ENCODE data around the gene PLB1. TPM values are rescaled to one million over a fixed set of nuclear protein-coding genes. Genes with fewer than 3 reads are reported as not detected.

Gene PLB1
- total and polyA plus RNA-seq, 2 donors (not counting 1 experiment from before 2014, with no cell fraction given): 0.25 to 0.51 TPM

- H3K4me3 ChIP-seq (ENCODE audit: control extremely low read depth in 1 of 5, extremely low read depth in 1 of 5, insufficient read depth in 1 of 5, low read depth in 2 of 5, low read length in 4 of 5): no peak overlapping the region
- Mint-ChIP-seq H3K9me3 (ENCODE audit: insufficient read depth) (no peaks in the 10 kb centered on the region), H3K4me3 (no peak overlapping the region), H3K4me1 (no peaks in the 10 kb centered on the region), H3K27me3 (peaks cover 7% of the 10 kb centered on the region), H3K27ac (no peak overlapping the region)
- DNase-seq: no peak
- no peak overlapping the region for H2AFZ ChIP-seq (ENCODE audit: insufficient read depth, low read depth, low read length, poor library complexity, severe bottlenecking)
- no peak for TF ChIP-seq CTCF (IDR thresholded peaks at IDR 0.05)
- TF ChIP-seq EZH2 (IDR thresholded peaks at IDR 0.05; ENCODE audit: borderline replicate concordance, insufficient read depth, low read depth, low read length, poor library complexity, severe bottlenecking): no peak
- no peaks in the 10 kb centered on the region for H3K4me1 ChIP-seq (ENCODE audit: control insufficient read depth in 2 of 2, insufficient read depth in 2 of 2, low read length in 2 of 2)
- POLR2A ChIA-PET: no interaction called here
- no peak for ATAC-seq (ENCODE audit: low read depth)
- 95% methylated on average over 7 of the region's 11 CpGs for WGBS (ENCODE audit: insufficient coverage)
- CTCF ChIA-PET: interaction anchor here (1.6 to 2.4 kb wide), 2 partner anchors 19 kb away, joined by 8 read pairs; no protein-coding TSS in a partner anchor
- no peaks in the 10 kb centered on the region for H4K20me1 ChIP-seq (ENCODE audit: control insufficient read depth, insufficient read depth, low read length, poor library complexity, severe bottlenecking)
- H3K27ac ChIP-seq (ENCODE audit: low read length in 2 of 2): no peak overlapping the region
- H3K36me3 ChIP-seq (replicated peaks in 1 of 2; ENCODE audit: control extremely low read depth in 1 of 2, control insufficient read depth in 1 of 2, extremely low read depth in 1 of 2, insufficient read depth in 2 of 2, low read length in 1 of 2): no peaks in the 10 kb centered on the region
- H3K9ac ChIP-seq (ENCODE audit: low read length): no peak overlapping the region
- H3K27me3 ChIP-seq (replicated peaks in 1 of 4; ENCODE audit: control extremely low read depth in 1 of 4, control insufficient read depth in 3 of 4, insufficient read depth in 4 of 4, low read length in 3 of 4): peaks cover 0 to 3% (median 0%) of the 10 kb centered on the region in 4 experiments
- intact Hi-C loops (cut with micrococcal nuclease): no loop called here
- no peaks in the 10 kb centered on the region for H3K79me2 ChIP-seq (ENCODE audit: control insufficient read depth, insufficient read depth, low read length)
- H3K9me3 ChIP-seq (ENCODE audit: control extremely low read depth in 1 of 3, control insufficient read depth in 2 of 3, insufficient read depth in 1 of 3, low read length in 2 of 3): no peaks in the 10 kb centered on the region
- no peak overlapping the region for H3K4me2 ChIP-seq (replicated peaks; ENCODE audit: low read depth, low read length, poor library complexity, severe bottlenecking)
Observed at GRCh38 chr2:28613633-28614501, 118.0 kb downstream of the PLB1 start.

GRCh38 chr2:28615706-28616105, 119.8 kb downstream of the PLB1 start:
- H3K27ac Mint-ChIP-seq: no peak overlapping the region
- H3K4me3 Mint-ChIP-seq: no peak overlapping the region
- no peak for ATAC-seq (ENCODE audit: low read depth)
- no peak for DNase-seq
- ChIA-PET POLR2A (no interaction called here), CTCF (interaction anchor here (0.7 to 2.4 kb wide), 4 partner anchors 9 to 1673 kb away, joined by 3 to 8 read pairs (median 4); no protein-coding TSS in a partner anchor)
- Histone ChIP-seq H4K20me1 (ENCODE audit: control insufficient read depth, insufficient read depth, low read length, poor library complexity, severe bottlenecking) (no peaks in the 10 kb centered on the region), H3K36me3 (replicated peaks in 1 of 2; ENCODE audit: control extremely low read depth in 1 of 2, control insufficient read depth in 1 of 2, extremely low read depth in 1 of 2, insufficient read depth in 2 of 2, low read length in 1 of 2) (no peaks in the 10 kb centered on the region), H3K27me3 (replicated peaks in 1 of 4; ENCODE audit: control extremely low read depth in 1 of 4, control insufficient read depth in 3 of 4, insufficient read depth in 4 of 4, low read length in 3 of 4) (peaks cover 0 to 7% (median 0%) of the 10 kb centered on the region in 4 experiments), H3K4me2 (replicated peaks; ENCODE audit: low read depth, low read length, poor library complexity, severe bottlenecking) (no peak overlapping the region), H3K27ac (ENCODE audit: low read length in 2 of 2) (no peak overlapping the region), H3K9me3 (ENCODE audit: control extremely low read depth in 1 of 3, control insufficient read depth in 2 of 3, insufficient read depth in 1 of 3, low read length in 2 of 3) (no peaks in the 10 kb centered on the region), H2AFZ (ENCODE audit: insufficient read depth, low read depth, low read length, poor library complexity, severe bottlenecking) (no peak overlapping the region), H3K4me1 (ENCODE audit: control insufficient read depth in 2 of 2, insufficient read depth in 2 of 2, low read length in 2 of 2) (peaks cover under 1 to 6% of the 10 kb centered on the region in 2 donors), H3K79me2 (ENCODE audit: control insufficient read depth, insufficient read depth, low read length) (no peaks in the 10 kb centered on the region), H3K9ac (ENCODE audit: low read length) (no peak overlapping the region), H3K4me3 (ENCODE audit: control extremely low read depth in 1 of 5, extremely low read depth in 1 of 5, insufficient read depth in 1 of 5, low read depth in 2 of 5, low read length in 4 of 5) (no peak overlapping the region)
- no peaks in the 10 kb centered on the region for H3K9me3 Mint-ChIP-seq (ENCODE audit: insufficient read depth)
- TF ChIP-seq EZH2 (IDR thresholded peaks at IDR 0.05; ENCODE audit: borderline replicate concordance, insufficient read depth, low read depth, low read length, poor library complexity, severe bottlenecking): no peak
- no peak for TF ChIP-seq CTCF (IDR thresholded peaks at IDR 0.05)
- WGBS (ENCODE audit: insufficient coverage): 100% methylated on average over 4 of the region's 6 CpGs
- H3K27me3 Mint-ChIP-seq: peaks cover 4% of the 10 kb centered on the region
- intact Hi-C loops (cut with micrococcal nuclease): no loop called here
- H3K4me1 Mint-ChIP-seq: peaks cover 5% of the 10 kb centered on the region
